Right lobe of liver (tissue), 6 donors: Measurements from ENCODE around the gene PRRC2A. TPM values are rescaled to one million over a fixed set of nuclear protein-coding genes. Genes with fewer than 3 reads are reported as not detected.

ENCODE experiments used
- ATAC-seq, 4 donors: fragments of 200-7000 bp; cut with Tn5 transposase; one replicate each; pipeline ENCODE4 v1.9.1; 2020; ENCODE audit warnings: mild to moderate bottlenecking in 4 of 4, moderate library complexity in 4 of 4
- DNase-seq, 3 donors: peaks; one replicate each; pipeline ENCODE4 v3.0.0-alpha.2; 2020
- H3K27ac ChIP-seq, 3 donors: fragments of 200-600 bp; one replicate each; pipeline ENCODE4 v1.8.0; 2022
- H3K27me3 ChIP-seq, 2 donors: fragments of 200-600 bp; one replicate each; pipeline ENCODE4 v1.8.0; 2022
- H3K36me3 ChIP-seq, 4 donors: fragments of 200-600 bp; sonication (generic) in 1 of 4; one replicate each; pipeline versions ENCODE4 v1.5.1 to v1.8.0; 2017 to 2022; ENCODE audit warnings: control low read depth in 1 of 4
- H3K4me1 ChIP-seq, 4 donors: fragments of 200-600 bp; sonication (generic) in 1 of 4; one replicate each; pipeline versions ENCODE4 v1.5.1 to v1.8.0; 2017 to 2022; ENCODE audit warnings: control low read depth in 1 of 4
- H3K4me3 ChIP-seq, 3 donors: fragments of 200-600 bp; one replicate each; pipeline ENCODE4 v1.8.0; 2022
- H3K9me3 ChIP-seq, 4 donors: fragments of 200-600 bp; sonication (generic) in 1 of 4; one replicate each; pipeline versions ENCODE4 v1.5.1 to v1.8.0; 2017 to 2022; ENCODE audit warnings: control low read depth in 1 of 4
- POLR2A ChIP-seq: fragments of 450-650 bp; IDR thresholded peaks from one replicate; pipeline ENCODE4 v1.6.1; 2017; ENCODE audit warnings: antibody characterized with exemption, mild to moderate bottlenecking
- WGBS: methylation state at CpG from one replicate; pipeline ENCODE4 v1.1.6; 2018; ENCODE audit warnings: low coverage, low lambda C conversion rate; ENCODE audit not compliant: insufficient coverage; ENCODE audit errors: missing lambda C conversion rate; 5-methylcytosine and 5-hydroxymethylcytosine counted together
- intact Hi-C, 2 donors: fragments of 100-400 bp; cut with DNase I; formaldehyde crosslinking; loops; one replicate each; pipeline versions ENCODE4 v1.11.2 to v1.14.1; 2022
- total RNA-seq, 6 experiments: library from RNA; depleted of rRNA in 2 of 6; stranded (reverse); fragments of >200 nt in 2 of 6; fragmentation: NEBNext Ultra II Directional in 3 of 6; extraction: Animal tissue kit (Norgen Biotek cat#: 25700) in 3 of 6; gene quantifications; one replicate each; pipeline versions ENCODE4 v1.1.0 to v1.2.4, GENCODE V29; 2016 to 2023
- TF ChIP-seq, protein P1 (sequence below), 4 donors: fragments of 200-600 bp in 3 of 4; fragments of 450-650 bp in 1 of 4; IDR thresholded peaks; one replicate each; pipeline versions ENCODE4 v1.5.1 to v1.8.0; 2016 to 2022; ENCODE audit warnings: antibody characterized with exemption in 4 of 4, mild to moderate bottlenecking in 2 of 4
- donor health status: DM: no; HTN: yes; CAD: no.
- donor health status: DM: no; HTN: no; CAD: no.
- donor health status: DM: no; HTN: no; CAD: no.
- donor health status: DM: no; HTN: yes; CAD: no.
- donor health status: DM: no; HTN: yes; CAD: no.

Gene PRRC2A
- total RNA-seq, 6 experiments from 2014 or later = 34.7 to 59.6 (median 39.4) TPM

DNA sequence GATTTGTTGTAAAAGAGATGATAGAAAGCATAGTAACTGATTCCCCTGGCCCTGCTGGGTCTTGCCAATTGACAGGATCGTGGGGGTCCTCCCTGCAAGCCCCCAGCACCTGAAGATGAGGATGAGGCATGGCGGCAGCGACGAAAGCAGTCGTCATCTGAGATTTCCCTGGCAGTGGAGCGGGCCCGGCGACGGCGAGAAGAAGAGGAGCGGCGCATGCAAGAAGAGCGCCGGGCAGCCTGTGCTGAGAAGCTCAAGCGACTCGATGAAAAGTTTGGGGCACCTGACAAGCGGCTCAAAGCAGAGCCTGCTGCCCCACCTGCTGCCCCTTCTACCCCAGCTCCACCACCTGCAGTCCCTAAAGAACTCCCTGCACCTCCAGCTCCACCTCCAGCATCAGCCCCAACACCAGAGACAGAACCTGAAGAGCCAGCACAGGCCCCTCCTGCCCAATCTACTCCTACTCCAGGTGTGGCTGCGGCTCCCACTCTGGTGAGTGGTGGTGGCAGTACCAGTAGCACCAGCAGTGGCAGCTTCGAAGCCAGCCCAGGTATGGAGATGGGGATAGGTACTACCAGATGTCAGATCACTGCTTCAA lies 7.3 kb downstream of the PRRC2A start:
- no peak for ATAC-seq

DNA sequence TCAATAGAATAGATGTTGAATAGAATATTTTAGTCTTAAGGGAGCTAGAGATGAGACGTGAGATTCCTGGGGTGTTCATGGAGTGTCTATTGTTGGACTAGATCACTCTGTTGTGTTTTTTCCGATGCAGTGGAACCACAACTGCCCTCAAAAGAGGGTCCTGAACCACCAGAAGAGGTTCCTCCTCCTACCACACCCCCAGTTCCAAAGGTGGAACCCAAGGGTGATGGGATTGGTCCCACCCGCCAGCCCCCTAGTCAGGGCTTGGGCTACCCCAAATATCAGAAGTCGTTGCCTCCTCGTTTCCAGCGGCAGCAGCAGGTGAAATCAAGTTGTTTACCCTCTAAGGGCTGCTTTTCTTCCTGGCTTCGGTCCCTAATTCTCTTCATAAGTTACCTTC lies 8.5 kb downstream of the PRRC2A start:
- TF ChIP-seq, protein P1, sequence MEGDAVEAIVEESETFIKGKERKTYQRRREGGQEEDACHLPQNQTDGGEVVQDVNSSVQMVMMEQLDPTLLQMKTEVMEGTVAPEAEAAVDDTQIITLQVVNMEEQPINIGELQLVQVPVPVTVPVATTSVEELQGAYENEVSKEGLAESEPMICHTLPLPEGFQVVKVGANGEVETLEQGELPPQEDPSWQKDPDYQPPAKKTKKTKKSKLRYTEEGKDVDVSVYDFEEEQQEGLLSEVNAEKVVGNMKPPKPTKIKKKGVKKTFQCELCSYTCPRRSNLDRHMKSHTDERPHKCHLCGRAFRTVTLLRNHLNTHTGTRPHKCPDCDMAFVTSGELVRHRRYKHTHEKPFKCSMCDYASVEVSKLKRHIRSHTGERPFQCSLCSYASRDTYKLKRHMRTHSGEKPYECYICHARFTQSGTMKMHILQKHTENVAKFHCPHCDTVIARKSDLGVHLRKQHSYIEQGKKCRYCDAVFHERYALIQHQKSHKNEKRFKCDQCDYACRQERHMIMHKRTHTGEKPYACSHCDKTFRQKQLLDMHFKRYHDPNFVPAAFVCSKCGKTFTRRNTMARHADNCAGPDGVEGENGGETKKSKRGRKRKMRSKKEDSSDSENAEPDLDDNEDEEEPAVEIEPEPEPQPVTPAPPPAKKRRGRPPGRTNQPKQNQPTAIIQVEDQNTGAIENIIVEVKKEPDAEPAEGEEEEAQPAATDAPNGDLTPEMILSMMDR (IDR thresholded peaks at IDR 0.05) = no peak
- TF ChIP-seq POLR2A = no peak
- ATAC-seq = no peak
- 94% methylated on average over 7 of the region's 7 CpGs for WGBS
- no peak for DNase-seq
- Histone ChIP-seq H3K27ac (no peak overlapping the region), H3K27me3 (no peaks in the 10 kb centered on the region), H3K9me3 (no peaks in the 10 kb centered on the region), H3K4me3 (no peak overlapping the region), H3K36me3 (peaks cover 17 to 95% (median 56%) of the 10 kb centered on the region in 4 donors), H3K4me1 (peaks cover 0 to under 1% (median 0%) of the 10 kb centered on the region in 4 donors)
- intact Hi-C loops = no loop called here

More for the DNA sequence above, 7.3 kb downstream of the PRRC2A start:
- peaks cover 17 to 96% (median 54%) of the 10 kb centered on the region in 4 donors for H3K36me3 ChIP-seq
- no peak for TF ChIP-seq POLR2A
- TF ChIP-seq, protein P1 (IDR thresholded peaks at IDR 0.05) = no peak
- no peaks in the 10 kb centered on the region for H3K27me3 ChIP-seq
- DNase-seq = no peak
- intact Hi-C loops = no loop called here
- H3K27ac ChIP-seq = no peak overlapping the region
- H3K4me3 ChIP-seq = no peak overlapping the region
- 95% methylated on average over 12 of the region's 19 CpGs for WGBS
- no peaks in the 10 kb centered on the region for H3K9me3 ChIP-seq
- H3K4me1 ChIP-seq = no peaks in the 10 kb centered on the region

DNA sequence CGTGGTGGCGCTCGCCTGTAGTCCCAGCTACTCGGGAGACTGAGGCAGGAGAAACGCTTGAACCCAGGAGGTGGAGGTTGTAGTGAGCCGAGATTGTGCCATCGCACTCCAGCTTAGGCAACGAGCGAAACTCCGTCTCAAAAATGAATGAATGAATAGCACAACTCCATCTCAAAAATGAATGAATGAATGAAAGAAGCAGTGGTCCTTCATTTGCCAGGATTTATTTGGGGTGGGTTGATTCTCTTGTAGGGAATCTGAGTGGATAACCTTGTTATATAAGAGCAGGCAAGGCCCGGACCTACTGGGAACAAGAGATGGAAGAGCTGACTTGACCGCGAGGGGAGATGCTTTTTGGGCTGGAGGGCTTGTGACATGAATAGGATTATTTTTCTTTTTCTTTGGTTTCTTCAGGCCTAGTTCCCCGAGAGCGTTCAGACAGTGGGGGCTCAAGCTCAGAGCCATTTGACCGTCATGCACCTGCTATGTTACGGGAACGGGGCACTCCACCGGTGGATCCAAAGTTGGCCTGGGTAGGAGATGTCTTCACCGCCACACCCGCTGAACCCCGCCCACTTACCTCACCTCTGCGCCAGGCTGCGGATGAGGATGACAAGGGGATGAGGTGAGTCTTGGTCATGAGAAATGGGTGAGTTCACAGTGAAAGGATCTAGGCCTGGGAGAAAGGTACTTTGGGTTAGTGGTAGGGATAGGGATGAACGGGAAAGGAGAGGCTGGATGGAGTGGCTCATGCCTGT lies 9.8 kb downstream of the PRRC2A start:
- ATAC-seq (no peak), DNase-seq (no peak)
- peaks cover 0 to 12% (median 0%) of the 10 kb centered on the region in 4 donors for H3K4me1 ChIP-seq
- 92% methylated on average over 23 of the region's 25 CpGs for WGBS
- H3K9me3 ChIP-seq = no peaks in the 10 kb centered on the region
- H3K36me3 ChIP-seq = peaks cover 10 to 94% (median 49%) of the 10 kb centered on the region in 4 donors
- no peak for TF ChIP-seq POLR2A
- TF ChIP-seq, protein P1 (IDR thresholded peaks at IDR 0.05) = no peak
- H3K27me3 ChIP-seq = no peaks in the 10 kb centered on the region
- H3K27ac ChIP-seq = no peak overlapping the region
- intact Hi-C loops = no loop called here
- no peak overlapping the region for H3K4me3 ChIP-seq

DNA sequence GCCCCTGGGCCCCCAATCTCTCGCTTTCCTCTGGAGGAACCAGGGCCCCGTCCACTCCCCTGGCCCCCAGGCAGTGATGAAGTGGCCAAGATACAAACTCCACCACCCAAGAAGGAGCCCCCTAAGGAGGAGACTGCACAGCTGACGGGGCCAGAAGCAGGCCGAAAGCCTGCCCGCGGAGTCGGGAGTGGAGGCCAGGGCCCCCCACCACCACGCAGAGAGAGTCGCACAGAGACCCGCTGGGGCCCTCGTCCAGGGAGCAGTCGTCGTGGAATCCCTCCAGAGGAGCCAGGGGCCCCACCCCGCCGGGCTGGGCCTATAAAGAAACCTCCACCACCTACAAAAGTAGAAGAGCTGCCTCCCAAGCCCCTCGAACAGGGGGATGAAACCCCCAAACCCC lies 10.7 kb downstream of the PRRC2A start:
- H3K4me1 ChIP-seq = peaks cover 0 to 12% (median 0%) of the 10 kb centered on the region in 4 donors
- no peaks in the 10 kb centered on the region for H3K27me3 ChIP-seq
- no peak overlapping the region for H3K27ac ChIP-seq
- H3K36me3 ChIP-seq = peaks cover 5 to 94% (median 47%) of the 10 kb centered on the region in 4 donors
- no peak for ATAC-seq
- TF ChIP-seq POLR2A = no peak
- TF ChIP-seq, protein P1 (IDR thresholded peaks at IDR 0.05) = no peak
- H3K9me3 ChIP-seq = no peaks in the 10 kb centered on the region
- 100% methylated on average over 2 of the region's 16 CpGs for WGBS
- intact Hi-C loops = no loop called here
- DNase-seq = no peak
- no peak overlapping the region for H3K4me3 ChIP-seq
